Activated naive CD4-positive, alpha-beta T cell treated with anti-CD3 and anti-CD28 coated beads for 36 hours (primary cell): ENCODE measurements around the gene SMARCAL1. TPM values are rescaled to one million over a fixed set of nuclear protein-coding genes. Genes with fewer than 3 reads are reported as not detected.

Experiments used
- CTCF ChIA-PET: fragments of 350-600 bp; sonication (Branson Sonifier 250); formaldehyde crosslinking; loops from one replicate; lab custom pipeline; 2021; ENCODE audit warnings: antibody characterized with exemption; lab: Charles Lee
- DNase-seq: peaks from one replicate; pipeline ENCODE4 v3.0.0-alpha.2; 2020
- H3K27ac Mint-ChIP-seq: one replicate; pipeline ENCODE4 v1.8.0; 2021; ENCODE audit warnings: mild to moderate bottlenecking, mixed read lengths
- H3K27me3 Mint-ChIP-seq: one replicate; pipeline ENCODE4 v1.8.0; 2021; ENCODE audit warnings: low read depth, mixed read lengths
- H3K36me3 Mint-ChIP-seq: one replicate; pipeline ENCODE4 v1.8.0; 2021; ENCODE audit warnings: low read depth, mixed read lengths
- H3K4me1 Mint-ChIP-seq: one replicate; pipeline ENCODE4 v1.8.0; 2021; ENCODE audit warnings: low read depth, mixed read lengths
- H3K4me3 Mint-ChIP-seq: one replicate; pipeline ENCODE4 v1.8.0; 2021; ENCODE audit warnings: mild to moderate bottlenecking, moderate library complexity, mixed read lengths
- H3K9me3 Mint-ChIP-seq: one replicate; pipeline ENCODE4 v1.8.0; 2021; ENCODE audit warnings: mixed read lengths
- intact Hi-C: fragments of 100-400 bp; cut with micrococcal nuclease; formaldehyde crosslinking; loops from one replicate; pipeline ENCODE4 v1.15.1; 2023
- total RNA-seq, 2 experiments: library from RNA; stranded (reverse); gene quantifications; one replicate each; pipeline ENCODE4 v1.2.3, GENCODE V29; 2021

Gene SMARCAL1
- total RNA-seq, 2 experiments from 2014 or later = 17.0 to 18.2 TPM

GRCh38 chr2:216501854-216502253 is 89.6 kb downstream of the SMARCAL1 start:
- no peaks in the 10 kb centered on the region for H3K27me3 Mint-ChIP-seq
- CTCF ChIA-PET = no interaction called here
- peaks cover 70% of the 10 kb centered on the region for H3K36me3 Mint-ChIP-seq
- intact Hi-C loops = no loop called here
- H3K4me3 Mint-ChIP-seq = peak overlapping the region; percentile 94
- DNase-seq = no peak
- H3K4me1 Mint-ChIP-seq = peaks cover 62% of the 10 kb centered on the region
- no peaks in the 10 kb centered on the region for H3K9me3 Mint-ChIP-seq
- no peak overlapping the region for H3K27ac Mint-ChIP-seq

- Mint-ChIP-seq H3K36me3 (peaks cover 70% of the 10 kb centered on the region), H3K9me3 (no peaks in the 10 kb centered on the region), H3K4me3 (peak overlapping the region; percentile 22), H3K27ac (no peak overlapping the region), H3K4me1 (peaks cover 58% of the 10 kb centered on the region), H3K27me3 (no peaks in the 10 kb centered on the region)
- intact Hi-C loops = no loop called here
- CTCF ChIA-PET = no interaction called here
- DNase-seq = no peak
These were observed 90.3 kb downstream of the SMARCAL1 start for GRCh38 chr2:216502381-216503158.

- intact Hi-C loops = no loop called here
- H3K27ac Mint-ChIP-seq = no peak overlapping the region
- peaks cover 73% of the 10 kb centered on the region for H3K36me3 Mint-ChIP-seq
- no peaks in the 10 kb centered on the region for H3K27me3 Mint-ChIP-seq
- peaks cover 52% of the 10 kb centered on the region for H3K4me1 Mint-ChIP-seq
- H3K4me3 Mint-ChIP-seq = no peak overlapping the region
- CTCF ChIA-PET = no interaction called here
- no peaks in the 10 kb centered on the region for H3K9me3 Mint-ChIP-seq
- DNase-seq = no peak
These were observed 90.9 kb downstream of the SMARCAL1 start for GRCh38 chr2:216503159-216503629.

- Mint-ChIP-seq H3K27ac (no peak overlapping the region), H3K4me3 (no peak overlapping the region), H3K4me1 (peaks cover 52% of the 10 kb centered on the region), H3K9me3 (no peaks in the 10 kb centered on the region), H3K27me3 (no peaks in the 10 kb centered on the region), H3K36me3 (peaks cover 71% of the 10 kb centered on the region)
- DNase-seq = no peak
- CTCF ChIA-PET = no interaction called here
- intact Hi-C loops = no loop called here
These were observed 91.6 kb downstream of the SMARCAL1 start for GRCh38 chr2:216503697-216504375.

GRCh38 chr2:216504376-216504762 is 92.1 kb downstream of the SMARCAL1 start:
- Mint-ChIP-seq H3K4me1 (peaks cover 52% of the 10 kb centered on the region), H3K9me3 (no peaks in the 10 kb centered on the region), H3K27ac (no peak overlapping the region), H3K36me3 (peaks cover 69% of the 10 kb centered on the region), H3K27me3 (no peaks in the 10 kb centered on the region), H3K4me3 (no peak overlapping the region)
- CTCF ChIA-PET = interaction anchor here (0.8 kb wide), 1 partner anchor 40 kb away, joined by 3 read pairs; no protein-coding TSS in a partner anchor
- intact Hi-C loops = no loop called here
- DNase-seq = no peak

- Mint-ChIP-seq H3K9me3 (no peaks in the 10 kb centered on the region), H3K4me1 (peaks cover 43% of the 10 kb centered on the region), H3K27ac (no peak overlapping the region), H3K36me3 (peaks cover 60% of the 10 kb centered on the region), H3K27me3 (no peaks in the 10 kb centered on the region), H3K4me3 (no peak overlapping the region)
- DNase-seq = no peak
- intact Hi-C loops = no loop called here
- CTCF ChIA-PET = interaction anchor here (0.8 kb wide), 1 partner anchor 41 kb away, joined by 3 read pairs; no protein-coding TSS in a partner anchor
These were observed 93.1 kb downstream of the SMARCAL1 start for GRCh38 chr2:216505133-216506106.

GRCh38 chr2:216507220-216508160 is 95.2 kb downstream of the SMARCAL1 start:
- Mint-ChIP-seq H3K27me3 (no peaks in the 10 kb centered on the region), H3K36me3 (peaks cover 45% of the 10 kb centered on the region), H3K4me3 (no peak overlapping the region), H3K4me1 (peaks cover 25% of the 10 kb centered on the region), H3K27ac (no peak overlapping the region), H3K9me3 (no peaks in the 10 kb centered on the region)
- intact Hi-C loops = no loop called here
- no peak for DNase-seq
- CTCF ChIA-PET = interaction anchor here (1.1 to 2.3 kb wide), 3 partner anchors 10 to 160 kb away, joined by 3 to 7 read pairs (median 5); no protein-coding TSS in a partner anchor

- Mint-ChIP-seq H3K27me3 (no peaks in the 10 kb centered on the region), H3K4me3 (no peak overlapping the region), H3K27ac (no peak overlapping the region), H3K9me3 (no peaks in the 10 kb centered on the region), H3K36me3 (peaks cover 37% of the 10 kb centered on the region), H3K4me1 (peaks cover 17% of the 10 kb centered on the region)
- no peak for DNase-seq
- intact Hi-C loops = no loop called here
- CTCF ChIA-PET = interaction anchor here (1.1 to 2.3 kb wide), 3 partner anchors 9 to 159 kb away, joined by 3 to 7 read pairs (median 5); no protein-coding TSS in a partner anchor
These were observed 95.9 kb downstream of the SMARCAL1 start for GRCh38 chr2:216508229-216508628.

- DNase-seq = no peak
- no peaks in the 10 kb centered on the region for H3K4me1 Mint-ChIP-seq
- H3K27me3 Mint-ChIP-seq = no peaks in the 10 kb centered on the region
- no peaks in the 10 kb centered on the region for H3K9me3 Mint-ChIP-seq
- no peak overlapping the region for H3K4me3 Mint-ChIP-seq
- H3K36me3 Mint-ChIP-seq = peaks cover 15% of the 10 kb centered on the region
- CTCF ChIA-PET = interaction anchor here (0.9 to 12.8 kb wide), 5 partner anchors 8 to 149 kb away, joined by 3 to 203 read pairs (median 3); no protein-coding TSS in a partner anchor
- H3K27ac Mint-ChIP-seq = no peak overlapping the region
- intact Hi-C loops = no loop called here
These were observed 104.6 kb downstream of the SMARCAL1 start for GRCh38 chr2:216516730-216517350.

GRCh38 chr2:216517447-216518225 is 105.4 kb downstream of the SMARCAL1 start:
- H3K27ac Mint-ChIP-seq = no peak overlapping the region
- intact Hi-C loops = no loop called here
- peaks cover 15% of the 10 kb centered on the region for H3K36me3 Mint-ChIP-seq
- CTCF ChIA-PET = interaction anchor here (0.6 to 12.8 kb wide), 9 partner anchors 9 to 1265 kb away, joined by 3 to 203 read pairs (median 3); no protein-coding TSS in a partner anchor
- H3K4me3 Mint-ChIP-seq = no peak overlapping the region
- no peaks in the 10 kb centered on the region for H3K9me3 Mint-ChIP-seq
- no peaks in the 10 kb centered on the region for H3K27me3 Mint-ChIP-seq
- DNase-seq = no peak
- H3K4me1 Mint-ChIP-seq = no peaks in the 10 kb centered on the region
